Adipocyte (in vitro differentiated cells): Measurements from ENCODE around the gene SOX15.
A peak's percentile ranks its signal among the peaks of the same experiment; 100 is the strongest.
"Not testable (repeated sequence)": the region's sequence is repeated elsewhere in the genome, so short reads cannot be mapped to it uniquely, and the experiment has no call there.

Source experiments
- DNase-seq: peaks from one replicate; pipeline ENCODE4 v3.0.0-alpha.2; 2015; ENCODE audit warnings: low read depth
- H3K27me3 ChIP-seq: replicated peaks from 2 replicates; pipeline ENCODE4 v1.7.0; 2013; ENCODE audit warnings: mild to moderate bottlenecking, low read length, moderate library complexity; ENCODE audit not compliant: control insufficient read depth, insufficient read depth
- H3K36me3 ChIP-seq: 2 replicates; pipeline ENCODE4 v1.7.0; 2013; ENCODE audit warnings: low read length, mild to moderate bottlenecking, moderate library complexity; ENCODE audit not compliant: control insufficient read depth, insufficient read depth, severe bottlenecking
- H3K4me1 ChIP-seq: 2 replicates; pipeline ENCODE4 v1.7.0; 2013; ENCODE audit warnings: mild to moderate bottlenecking, low read length, moderate library complexity; ENCODE audit not compliant: control insufficient read depth, insufficient read depth
- H3K4me3 ChIP-seq: 2 replicates; pipeline ENCODE4 v1.7.0; 2013; ENCODE audit warnings: mild to moderate bottlenecking, low read length, moderate library complexity
- H3K9ac ChIP-seq: 2 replicates; pipeline ENCODE4 v1.7.0; 2013; ENCODE audit warnings: mild to moderate bottlenecking, low read length, moderate library complexity
- H3K9me3 ChIP-seq: 2 replicates; pipeline ENCODE4 v1.7.0; 2013; ENCODE audit warnings: mild to moderate bottlenecking, low read length, moderate library complexity; ENCODE audit not compliant: control insufficient read depth

SOX15 gene

GRCh38 chr17:7625749-7626148 lies 35.9 kb upstream of the SOX15 start:
- H3K9ac ChIP-seq, DNase-seq, H3K4me3 ChIP-seq, H3K4me1 ChIP-seq, H3K36me3 ChIP-seq, H3K27me3 ChIP-seq, H3K9me3 ChIP-seq: not testable (repeated sequence)

GRCh38 chr17:7623661-7624060 lies 33.8 kb upstream of the SOX15 start:
- Histone ChIP-seq H3K4me1 (peaks cover 5% of the 10 kb centered on the region), H3K27me3 (no peaks in the 10 kb centered on the region), H3K4me3 (no peak overlapping the region), H3K9ac (no peak overlapping the region), H3K9me3 (no peaks in the 10 kb centered on the region), H3K36me3 (peaks cover 4% of the 10 kb centered on the region)
- DNase-seq, result no peak

- H3K4me1 ChIP-seq, result no peaks in the 10 kb centered on the region
- H3K27me3 ChIP-seq, result no peaks in the 10 kb centered on the region
- H3K9ac ChIP-seq, result no peak overlapping the region
- peaks cover under 1% of the 10 kb centered on the region for H3K36me3 ChIP-seq
- no peak overlapping the region for H3K4me3 ChIP-seq
- no peaks in the 10 kb centered on the region for H3K9me3 ChIP-seq
- DNase-seq, result no peak
These were observed 30.9 kb upstream of the SOX15 start for GRCh38 chr17:7620835-7621234.

DNA sequence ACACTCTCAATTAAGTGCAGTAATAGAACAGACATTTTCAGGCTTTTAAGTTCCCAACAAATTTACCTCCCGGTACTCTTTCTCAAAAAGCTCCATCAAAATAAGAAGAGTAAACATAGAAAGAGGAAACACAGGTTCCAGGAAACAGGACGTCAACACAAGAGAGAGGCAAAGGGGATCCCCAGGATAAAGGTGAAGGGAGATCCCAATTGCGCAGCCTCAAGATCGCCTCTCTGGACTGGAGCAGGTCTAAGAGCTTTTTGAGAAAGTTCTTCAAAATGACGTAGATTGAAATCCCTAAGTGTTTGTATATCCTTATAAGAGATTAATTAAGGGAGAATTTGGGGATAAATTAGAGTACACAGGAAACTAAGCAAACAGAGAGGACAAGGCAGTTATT lies 28.7 kb upstream of the SOX15 start:
- Histone ChIP-seq H3K9ac (no peak overlapping the region), H3K4me3 (no peak overlapping the region), H3K27me3 (no peaks in the 10 kb centered on the region), H3K9me3 (no peaks in the 10 kb centered on the region), H3K4me1 (peaks cover 3% of the 10 kb centered on the region), H3K36me3 (no peaks in the 10 kb centered on the region)
- DNase-seq, result no peak

DNA sequence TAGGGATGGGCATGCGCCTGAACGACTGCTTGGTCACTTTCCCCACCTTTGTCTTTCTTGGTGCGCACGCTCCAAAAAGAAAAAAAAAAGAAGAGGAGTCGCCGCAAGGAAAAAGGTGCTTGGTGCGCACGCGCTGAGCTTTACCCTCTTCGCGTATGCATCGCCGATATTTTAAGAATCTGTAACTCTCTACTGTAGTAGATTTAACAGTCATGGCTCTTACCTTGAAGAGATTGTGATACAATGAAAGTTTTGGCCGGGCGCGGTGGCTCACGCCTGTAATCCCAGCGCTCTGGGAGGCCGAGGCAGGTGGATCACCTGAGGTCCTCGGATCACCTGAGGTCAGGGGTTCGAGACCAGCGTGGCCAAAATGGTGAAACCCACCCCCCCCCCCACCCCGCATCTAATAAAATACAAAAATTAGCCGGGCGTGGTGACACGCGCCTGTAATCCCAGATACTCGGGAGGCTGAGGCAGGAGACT lies 25.4 kb upstream of the SOX15 start:
- Histone ChIP-seq H3K4me1 (peaks cover 31% of the 10 kb centered on the region), H3K36me3 (peaks cover 9% of the 10 kb centered on the region), H3K4me3 (peak overlapping the region; percentile 85), H3K9ac (peak overlapping the region; percentile 86), H3K9me3 (no peaks in the 10 kb centered on the region), H3K27me3 (no peaks in the 10 kb centered on the region)
- no peak for DNase-seq

GRCh38 chr17:7614425-7615264 lies 24.8 kb upstream of the SOX15 start, which contains the start of gene FXR2:
Gene FXR2, minus strand, starts transcription at chr17:7614897. Its CDS starts 365 bp downstream, at chr17:7614532.
- peaks cover 34% of the 10 kb centered on the region for H3K4me1 ChIP-seq
- no peaks in the 10 kb centered on the region for H3K9me3 ChIP-seq
- H3K27me3 ChIP-seq, result no peaks in the 10 kb centered on the region
- H3K4me3 ChIP-seq, result peak within 1 kb of the TSS; percentile 97
- DNase-seq, result peak; percentile 100
- H3K9ac ChIP-seq, result peak within 1 kb of the TSS; percentile 98
- H3K36me3 ChIP-seq, result peaks cover 14% of the 10 kb centered on the region

GRCh38 chr17:7613769-7614424 lies 24.0 kb upstream of the SOX15 start:
- DNase-seq, result peak; percentile 64
- no peaks in the 10 kb centered on the region for H3K9me3 ChIP-seq
- H3K27me3 ChIP-seq, result no peaks in the 10 kb centered on the region
- peaks cover 14% of the 10 kb centered on the region for H3K36me3 ChIP-seq
- peak overlapping the region; percentile 98 for H3K9ac ChIP-seq
- peak overlapping the region; percentile 97 for H3K4me3 ChIP-seq
- H3K4me1 ChIP-seq, result peaks cover 34% of the 10 kb centered on the region

DNA sequence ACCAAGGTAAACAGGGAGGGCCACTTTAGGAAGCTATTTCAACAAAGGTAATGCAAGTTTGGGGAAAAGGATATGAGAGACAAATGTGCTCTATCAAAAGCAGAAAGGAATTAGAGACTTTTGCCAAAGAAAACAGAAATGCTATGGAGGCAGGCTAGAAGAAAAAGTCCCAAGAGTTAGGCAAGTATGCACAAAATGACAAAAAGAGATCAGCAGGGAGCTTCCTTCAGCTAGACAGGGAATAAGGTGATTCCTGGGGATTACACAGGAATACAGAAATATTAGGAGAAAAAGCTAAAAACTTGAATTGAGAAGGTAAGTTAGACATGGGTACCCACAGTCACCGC lies 22.4 kb upstream of the SOX15 start:
- peaks cover 14% of the 10 kb centered on the region for H3K36me3 ChIP-seq
- H3K27me3 ChIP-seq, result no peaks in the 10 kb centered on the region
- H3K4me3 ChIP-seq, result peak overlapping the region; percentile 97

DNA sequence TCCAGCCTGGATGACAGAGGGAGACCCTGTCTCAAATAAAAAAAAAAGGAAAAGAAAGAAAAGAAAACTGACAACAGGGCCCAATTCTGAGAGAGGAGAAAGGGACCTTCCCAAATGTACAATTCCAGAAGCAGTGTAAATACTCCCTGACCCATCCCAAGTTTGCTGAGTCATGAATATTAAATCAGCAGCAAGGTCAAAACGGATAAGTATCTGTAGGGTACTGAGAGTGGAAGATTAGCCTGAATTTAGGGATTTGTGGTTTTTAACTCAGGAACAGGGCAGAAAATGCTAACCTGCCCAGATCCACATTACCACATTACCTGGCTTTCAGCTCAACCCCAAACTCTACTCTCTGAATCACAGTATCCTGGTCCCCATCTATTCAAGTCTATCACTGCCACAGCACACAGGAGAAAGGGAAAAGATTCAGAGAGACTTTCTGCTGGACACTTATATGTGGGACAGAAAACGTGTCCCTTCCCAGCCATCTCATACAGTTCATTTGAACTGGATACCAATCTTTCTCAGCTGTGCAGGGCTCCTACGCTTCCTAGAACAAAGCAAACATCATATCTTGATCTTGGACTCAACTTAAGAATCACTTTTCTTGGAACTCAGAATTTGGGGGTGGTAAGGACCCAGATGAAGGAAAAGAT lies 21.9 kb upstream of the SOX15 start:
- Histone ChIP-seq H3K9me3 (no peaks in the 10 kb centered on the region), H3K4me3 (peak overlapping the region; percentile 97), H3K4me1 (peaks cover 34% of the 10 kb centered on the region), H3K27me3 (no peaks in the 10 kb centered on the region), H3K36me3 (peaks cover 14% of the 10 kb centered on the region), H3K9ac (peak overlapping the region; percentile 23)
- no peak for DNase-seq

More for the DNA sequence above, 22.4 kb upstream of the SOX15 start:
- Histone ChIP-seq H3K9ac (peak overlapping the region; percentile 23), H3K9me3 (no peaks in the 10 kb centered on the region), H3K4me1 (peaks cover 34% of the 10 kb centered on the region)
- peak; percentile 64 for DNase-seq

GRCh38 chr17:7610641-7611040 lies 20.7 kb upstream of the SOX15 start:
- H3K27me3 ChIP-seq, result no peaks in the 10 kb centered on the region
- no peak overlapping the region for H3K9ac ChIP-seq
- no peak overlapping the region for H3K4me3 ChIP-seq
- peaks cover 34% of the 10 kb centered on the region for H3K4me1 ChIP-seq
- no peaks in the 10 kb centered on the region for H3K9me3 ChIP-seq
- peaks cover 21% of the 10 kb centered on the region for H3K36me3 ChIP-seq
- DNase-seq, result no peak

DNA sequence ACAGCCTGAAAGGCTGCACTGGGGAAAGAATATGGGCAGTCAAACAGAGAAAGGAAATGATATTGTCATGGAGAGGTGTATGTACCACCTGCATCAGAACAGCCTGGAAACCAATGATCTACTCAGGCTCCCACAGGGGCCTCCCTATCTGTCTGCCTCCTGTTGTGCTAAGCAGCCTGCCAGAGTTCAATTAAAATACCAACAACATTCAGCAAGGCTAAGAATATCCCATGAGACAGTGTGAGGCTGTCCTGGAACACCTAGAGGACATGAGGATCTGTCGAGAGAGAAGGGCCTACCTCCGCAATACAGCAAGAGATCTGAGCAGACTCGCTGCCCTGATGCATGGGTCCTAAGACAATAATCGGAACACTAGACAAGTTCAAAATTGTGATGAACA lies 16.4 kb upstream of the SOX15 start:
- no peak for DNase-seq
- Histone ChIP-seq H3K9me3 (no peaks in the 10 kb centered on the region), H3K36me3 (peaks cover 62% of the 10 kb centered on the region), H3K4me1 (peaks cover 11% of the 10 kb centered on the region), H3K9ac (no peak overlapping the region), H3K27me3 (no peaks in the 10 kb centered on the region), H3K4me3 (no peak overlapping the region)
